ENCODE measurements around the gene COL23A1. TPM values are rescaled to one million over a fixed set of nuclear protein-coding genes. Genes with fewer than 3 reads are reported as not detected.

COL23A1 gene
- total RNA-seq, 1 experiment from 2014 or later = 0.18 TPM

- Mint-ChIP-seq H3K4me1 (ENCODE audit: low read depth, unreplicated experiment) (no peaks in the 10 kb centered on the region), H3K27ac (ENCODE audit: unreplicated experiment) (no peak overlapping the region), H3K9me3 (ENCODE audit: unreplicated experiment) (no peaks in the 10 kb centered on the region), H3K36me3 (ENCODE audit: insufficient read depth, unreplicated experiment) (no peaks in the 10 kb centered on the region), H3K4me3 (ENCODE audit: unreplicated experiment) (no peak overlapping the region), H3K27me3 (ENCODE audit: insufficient read depth, unreplicated experiment) (peaks cover 4% of the 10 kb centered on the region)
- BruUV-seq (replicated peaks) = no TSS peak
- no peak for TF ChIP-seq CTCF (IDR thresholded peaks at IDR 0.05; ENCODE audit: insufficient read depth in 1 of 2, low read depth in 1 of 2, low read length in 1 of 2, severe bottlenecking in 1 of 2, unreplicated experiment in 1 of 2)
- ChIA-PET POLR2A (no interaction called here), CTCF (no interaction called here)
- H3K27me3 ChIP-seq (replicated peaks; ENCODE audit: control insufficient read depth, insufficient read depth, low read length) = no peaks in the 10 kb centered on the region
- no peaks in the 10 kb centered on the region for H3K36me3 ChIP-seq (ENCODE audit: control insufficient read depth, insufficient read depth, low read length)
- H3K4me3 ChIP-seq (ENCODE audit: low read depth, low read length) = no peak overlapping the region
- DNase-seq = no peak
- no peaks in the 10 kb centered on the region for H3K4me1 ChIP-seq
- H3K9me3 ChIP-seq = no peaks in the 10 kb centered on the region
- intact Hi-C loops (cut with micrococcal nuclease; ENCODE audit: unreplicated experiment) = no loop called here
Observed at GRCh38 chr5:178583279-178583678, 6.9 kb downstream of the COL23A1 start.

- no peaks in the 10 kb centered on the region for H3K4me1 Mint-ChIP-seq (ENCODE audit: low read depth, unreplicated experiment)
- Histone ChIP-seq H3K4me1 (no peaks in the 10 kb centered on the region), H3K36me3 (ENCODE audit: control insufficient read depth, insufficient read depth, low read length) (no peaks in the 10 kb centered on the region), H3K27me3 (replicated peaks; ENCODE audit: control insufficient read depth, insufficient read depth, low read length) (no peaks in the 10 kb centered on the region), H3K9me3 (no peaks in the 10 kb centered on the region; the same call in 1 of the 2 replicates), H3K4me3 (ENCODE audit: low read depth, low read length) (no peak overlapping the region)
- H3K9me3 Mint-ChIP-seq (ENCODE audit: unreplicated experiment) = no peaks in the 10 kb centered on the region
- TF ChIP-seq CTCF (IDR thresholded peaks at IDR 0.05; ENCODE audit: insufficient read depth in 1 of 2, low read depth in 1 of 2, low read length in 1 of 2, severe bottlenecking in 1 of 2, unreplicated experiment in 1 of 2) = no peak
- no peak overlapping the region for H3K4me3 Mint-ChIP-seq (ENCODE audit: unreplicated experiment)
- no peak for DNase-seq
- no peak overlapping the region for H3K27ac Mint-ChIP-seq (ENCODE audit: unreplicated experiment)
- peaks cover 4% of the 10 kb centered on the region for H3K27me3 Mint-ChIP-seq (ENCODE audit: insufficient read depth, unreplicated experiment)
- ChIA-PET CTCF (interaction anchor here (0.5 kb wide), 1 partner anchor 331 kb away, joined by 3 read pairs; no protein-coding TSS in a partner anchor), POLR2A (no interaction called here)
- H3K36me3 Mint-ChIP-seq (ENCODE audit: insufficient read depth, unreplicated experiment) = no peaks in the 10 kb centered on the region
- no TSS peak for BruUV-seq (replicated peaks)
- intact Hi-C loops (cut with micrococcal nuclease; ENCODE audit: unreplicated experiment) = no loop called here
Observed at GRCh38 chr5:178582291-178582690, 7.9 kb downstream of the COL23A1 start.

GRCh38 chr5:178581621-178582020 lies 8.6 kb downstream of the COL23A1 start:
- no TSS peak for BruUV-seq (replicated peaks)
- H3K27ac Mint-ChIP-seq (ENCODE audit: unreplicated experiment) = no peak overlapping the region
- H3K4me1 ChIP-seq = no peaks in the 10 kb centered on the region
- no peak for DNase-seq
- no peaks in the 10 kb centered on the region for H3K9me3 Mint-ChIP-seq (ENCODE audit: unreplicated experiment)
- H3K4me3 Mint-ChIP-seq (ENCODE audit: unreplicated experiment) = no peak overlapping the region
- no peak for TF ChIP-seq CTCF (IDR thresholded peaks at IDR 0.05; ENCODE audit: insufficient read depth in 1 of 2, low read depth in 1 of 2, low read length in 1 of 2, severe bottlenecking in 1 of 2, unreplicated experiment in 1 of 2)
- H3K9me3 ChIP-seq = no peaks in the 10 kb centered on the region; the same call in 1 of the 2 replicates
- H3K27me3 Mint-ChIP-seq (ENCODE audit: insufficient read depth, unreplicated experiment) = peaks cover 4% of the 10 kb centered on the region
- no peak overlapping the region for H3K4me3 ChIP-seq (ENCODE audit: low read depth, low read length)
- H3K27me3 ChIP-seq (replicated peaks; ENCODE audit: control insufficient read depth, insufficient read depth, low read length) = no peaks in the 10 kb centered on the region
- no peaks in the 10 kb centered on the region for H3K4me1 Mint-ChIP-seq (ENCODE audit: low read depth, unreplicated experiment)
- no peaks in the 10 kb centered on the region for H3K36me3 Mint-ChIP-seq (ENCODE audit: insufficient read depth, unreplicated experiment)
- intact Hi-C loops (cut with micrococcal nuclease; ENCODE audit: unreplicated experiment) = no loop called here
- CTCF ChIA-PET = no interaction called here
- no peaks in the 10 kb centered on the region for H3K36me3 ChIP-seq (ENCODE audit: control insufficient read depth, insufficient read depth, low read length)
- POLR2A ChIA-PET = no interaction called here

Measured in Caco-2 (cell line).